Stimulated activated CD8-positive, alpha-beta memory T cell treated with anti-CD3 and anti-CD28 coated beads, Interleukin-4, amount 100 ng/mL, for 4 hours (primary cell): ENCODE measurements around the gene OR2T3.
"Not testable (repeated sequence)": the region's sequence is repeated elsewhere in the genome, so short reads cannot be mapped to it uniquely, and the experiment has no call there.

Experiments
- DNase-seq, 2 donors: peaks; one replicate each; pipeline ENCODE4 v3.0.0-alpha.2; 2020; ENCODE audit warnings: low read depth in 2 of 2, low spot score in 1 of 2

OR2T3 gene, protein sequence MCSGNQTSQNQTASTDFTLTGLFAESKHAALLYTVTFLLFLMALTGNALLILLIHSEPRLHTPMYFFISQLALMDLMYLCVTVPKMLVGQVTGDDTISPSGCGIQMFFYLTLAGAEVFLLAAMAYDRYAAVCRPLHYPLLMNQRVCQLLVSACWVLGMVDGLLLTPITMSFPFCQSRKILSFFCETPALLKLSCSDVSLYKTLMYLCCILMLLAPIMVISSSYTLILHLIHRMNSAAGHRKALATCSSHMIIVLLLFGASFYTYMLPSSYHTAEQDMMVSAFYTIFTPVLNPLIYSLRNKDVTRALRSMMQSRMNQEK

DNA sequence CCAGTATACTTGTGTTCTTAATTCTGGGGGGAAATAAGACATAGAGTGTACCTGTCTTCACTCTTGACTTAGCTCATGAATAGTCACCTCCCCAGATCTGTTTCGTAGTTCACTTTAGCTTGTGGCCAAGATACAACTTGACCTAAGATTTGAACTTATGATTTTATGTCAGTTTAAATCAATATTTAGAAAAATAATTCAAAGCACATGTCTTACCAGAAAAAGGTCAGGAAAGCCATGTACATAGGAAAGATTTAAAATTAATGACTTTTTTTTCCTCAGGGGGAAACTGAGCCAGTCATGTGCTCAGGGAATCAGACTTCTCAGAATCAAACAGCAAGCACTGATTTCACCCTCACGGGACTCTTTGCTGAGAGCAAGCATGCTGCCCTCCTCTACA, at the start of gene OR2T3:
TSS of gene OR2T3 (plus strand) at position 301 of the 400 bp plus-strand sequence. CDS start at position 301, 0 bp downstream.
- DNase-seq, result not testable (repeated sequence)

DNA sequence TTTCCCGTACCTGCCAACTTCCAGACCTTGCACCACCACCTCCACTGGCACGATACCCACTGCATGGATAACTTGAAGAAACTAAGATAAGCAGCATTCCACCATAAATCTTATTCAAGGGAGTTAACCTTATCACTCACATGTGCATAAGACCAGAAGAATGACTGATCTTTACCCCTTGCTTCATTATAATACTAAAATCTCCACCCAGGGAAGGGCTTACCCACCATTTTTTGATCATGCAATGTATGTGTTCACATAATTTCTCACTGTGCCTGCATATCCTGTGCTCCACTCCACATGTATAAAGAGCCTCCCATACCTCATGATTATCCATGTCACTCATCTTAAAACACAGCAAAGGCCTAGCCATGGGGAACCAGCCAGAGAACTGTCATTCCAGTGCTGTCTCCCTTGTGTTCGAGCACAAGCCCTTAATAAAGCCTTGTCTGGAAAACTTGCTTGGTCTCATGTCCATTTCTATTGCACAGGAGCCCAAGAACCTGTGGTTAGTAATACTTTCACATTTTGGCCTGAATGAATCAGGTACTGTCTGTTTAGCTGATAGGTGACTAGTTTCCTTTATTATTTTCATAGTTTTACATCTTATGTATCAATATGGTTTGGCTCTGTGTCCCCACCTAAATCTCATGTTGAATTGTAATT, 45.5 kb upstream of the OR2T3 start:
- DNase-seq, result not testable (repeated sequence)

DNA sequence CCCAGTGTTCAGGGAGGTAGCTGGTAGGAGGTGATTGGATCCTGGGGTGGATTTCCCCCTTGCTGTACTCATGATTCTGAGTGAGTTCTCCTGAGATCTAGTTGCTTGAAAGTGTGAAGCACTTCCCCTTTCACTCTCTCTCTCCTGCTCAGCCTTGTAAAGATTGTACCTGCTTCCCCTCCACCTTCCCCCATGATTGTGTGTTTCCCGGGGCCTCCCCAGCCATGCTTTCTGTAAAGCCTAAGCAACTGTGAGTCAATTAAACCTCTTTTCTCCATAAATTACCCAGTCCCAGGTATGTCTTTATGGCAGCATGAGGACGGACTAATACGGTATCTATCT, 45.0 kb upstream of the OR2T3 start:
- not testable (repeated sequence) for DNase-seq

DNA sequence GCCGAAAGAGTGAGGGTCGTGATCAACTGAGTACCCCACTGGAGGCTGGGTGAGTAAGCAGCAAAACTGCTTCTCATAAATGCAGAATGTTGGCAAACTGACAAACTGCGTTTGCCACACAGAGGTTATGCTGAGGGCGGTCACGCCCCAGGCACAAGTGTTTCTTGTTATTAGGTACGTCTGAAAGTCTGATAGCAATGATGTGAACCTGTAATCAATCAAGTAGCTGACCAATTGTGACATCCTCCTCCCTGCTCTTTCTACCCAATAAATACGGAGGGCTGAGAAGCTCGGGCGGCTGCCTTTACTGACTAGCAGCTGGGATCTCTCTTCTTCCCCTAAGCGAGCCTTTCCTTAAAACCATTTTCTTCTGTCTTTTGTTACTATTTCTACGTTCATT, 41.5 kb upstream of the OR2T3 start:
- DNase-seq, result not testable (repeated sequence)

DNA sequence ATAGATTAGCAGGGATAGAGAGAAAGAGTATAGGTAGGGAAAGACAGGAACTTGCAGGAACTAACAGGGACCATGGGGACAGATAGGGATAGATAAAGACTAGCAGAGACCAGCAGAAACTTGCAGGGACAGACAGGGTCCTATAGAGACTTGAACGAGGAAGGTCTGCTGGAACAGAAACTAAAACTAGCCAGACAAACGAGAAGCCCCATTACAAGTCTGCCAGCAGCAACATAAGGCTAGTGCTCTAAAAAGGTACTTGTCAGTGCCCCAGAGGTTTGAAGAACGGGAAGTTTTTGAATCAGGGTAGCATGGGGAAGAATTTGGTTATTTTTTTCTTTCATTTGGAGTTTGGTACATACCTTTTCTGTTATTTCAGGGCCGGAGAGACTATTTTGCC, 41.0 kb upstream of the OR2T3 start:
- DNase-seq, result not testable (repeated sequence)

DNA sequence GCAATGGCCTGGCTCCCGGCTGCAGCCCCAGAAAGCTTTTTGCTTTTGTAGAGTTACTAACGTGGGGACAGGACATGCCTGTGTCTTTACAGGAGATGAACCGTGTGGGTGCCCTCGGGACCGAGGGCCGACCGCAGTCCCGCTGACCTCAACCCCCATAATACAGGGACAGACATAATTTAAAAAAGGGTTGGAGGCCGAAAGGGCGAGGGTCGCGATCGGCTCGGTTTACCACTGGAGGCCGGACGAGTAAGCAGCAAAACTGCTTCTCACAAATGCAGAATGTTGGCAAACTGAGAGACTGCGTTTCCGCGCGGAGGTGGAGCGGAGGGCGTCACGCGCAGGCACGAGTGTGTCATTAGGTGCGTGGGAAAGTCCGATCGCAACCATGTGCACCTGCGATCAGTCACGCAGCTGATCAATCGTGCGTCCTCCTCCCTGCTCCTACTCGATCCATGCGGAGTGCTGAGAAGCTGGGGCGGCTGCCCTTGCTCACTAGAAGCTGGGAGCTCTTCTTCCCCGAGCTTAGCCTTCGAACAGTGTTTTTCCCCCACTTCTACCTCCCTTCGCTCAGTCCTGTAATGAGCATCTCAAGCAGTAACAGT, 39.2 kb upstream of the OR2T3 start:
- not testable (repeated sequence) for DNase-seq

DNA sequence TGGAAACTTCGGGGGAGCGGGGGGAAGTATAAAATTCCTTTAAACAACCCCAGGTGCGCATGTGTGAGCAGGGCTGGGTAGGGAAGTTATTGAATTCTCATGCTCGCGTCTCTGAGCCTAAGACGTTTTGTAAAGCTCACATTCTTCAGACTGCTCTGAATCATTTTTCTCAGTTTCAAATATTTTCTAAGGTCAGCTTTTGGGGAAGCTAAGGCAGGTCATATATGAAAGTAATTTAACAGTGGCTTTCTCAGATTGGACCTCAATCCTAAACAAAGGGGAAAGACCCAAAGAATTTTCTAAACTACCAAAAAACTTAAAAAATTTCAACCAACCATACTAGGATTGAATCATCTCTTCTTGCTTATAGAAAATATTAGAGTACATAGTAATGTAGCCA, 38.2 kb upstream of the OR2T3 start:
- DNase-seq, result not testable (repeated sequence)

DNA sequence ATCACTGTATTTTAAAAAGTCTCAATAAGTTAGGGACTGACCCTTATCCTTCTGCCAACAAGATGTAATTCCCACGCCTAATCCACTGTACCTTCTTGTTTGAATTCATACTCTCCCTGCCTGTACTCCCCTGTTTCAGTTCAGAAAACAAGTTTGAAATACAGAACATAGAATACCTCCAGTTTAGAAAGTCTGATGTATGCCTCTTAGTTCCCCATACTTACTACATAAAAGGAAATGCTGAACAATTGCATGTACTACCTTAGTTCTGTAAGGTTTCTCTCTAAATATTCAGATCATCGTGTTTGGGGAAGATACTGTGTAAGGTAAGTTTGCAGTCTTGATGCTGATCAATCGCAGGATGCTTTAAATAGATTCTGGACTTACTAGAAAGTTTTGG, 36.8 kb upstream of the OR2T3 start:
- DNase-seq, result not testable (repeated sequence)

DNA sequence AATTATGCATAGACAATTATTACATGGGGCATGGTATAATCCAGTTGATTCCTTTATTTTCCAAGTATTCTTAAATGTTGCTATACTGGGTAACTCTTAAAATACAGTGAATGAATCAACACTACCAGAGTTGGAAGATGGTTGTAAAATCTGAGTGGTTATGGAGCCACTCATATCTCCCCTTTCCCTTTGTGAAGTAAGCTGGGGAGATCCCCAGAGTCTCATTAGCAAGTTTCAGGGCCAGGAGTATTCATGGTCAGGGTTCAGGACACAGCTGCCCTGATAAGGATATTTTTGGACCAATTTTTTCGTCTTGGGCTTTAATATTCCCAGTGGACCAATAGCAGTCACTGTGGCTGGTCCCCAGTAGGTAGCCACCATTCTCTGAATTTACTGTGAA, 34.5 kb upstream of the OR2T3 start:
- DNase-seq, result not testable (repeated sequence)

DNA sequence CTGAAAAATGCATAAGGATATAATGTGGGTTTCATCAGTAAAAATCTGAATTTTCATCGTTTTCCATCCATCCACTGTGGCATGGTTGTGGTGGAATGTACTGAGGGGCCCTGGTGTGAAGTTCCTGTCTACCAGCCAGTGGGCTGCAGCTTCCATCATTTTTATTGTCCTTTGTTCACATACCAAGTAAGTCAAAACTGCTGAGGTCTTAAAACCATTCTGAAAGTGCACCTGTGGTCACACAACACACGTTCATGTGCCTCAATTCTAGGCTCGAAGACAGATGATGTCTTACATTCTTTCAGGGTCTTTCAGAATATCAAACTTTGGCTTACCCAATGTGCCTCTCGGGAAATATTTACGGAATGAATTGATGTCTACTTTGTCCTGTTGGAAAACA, 33.9 kb upstream of the OR2T3 start:
- not testable (repeated sequence) for DNase-seq

DNA sequence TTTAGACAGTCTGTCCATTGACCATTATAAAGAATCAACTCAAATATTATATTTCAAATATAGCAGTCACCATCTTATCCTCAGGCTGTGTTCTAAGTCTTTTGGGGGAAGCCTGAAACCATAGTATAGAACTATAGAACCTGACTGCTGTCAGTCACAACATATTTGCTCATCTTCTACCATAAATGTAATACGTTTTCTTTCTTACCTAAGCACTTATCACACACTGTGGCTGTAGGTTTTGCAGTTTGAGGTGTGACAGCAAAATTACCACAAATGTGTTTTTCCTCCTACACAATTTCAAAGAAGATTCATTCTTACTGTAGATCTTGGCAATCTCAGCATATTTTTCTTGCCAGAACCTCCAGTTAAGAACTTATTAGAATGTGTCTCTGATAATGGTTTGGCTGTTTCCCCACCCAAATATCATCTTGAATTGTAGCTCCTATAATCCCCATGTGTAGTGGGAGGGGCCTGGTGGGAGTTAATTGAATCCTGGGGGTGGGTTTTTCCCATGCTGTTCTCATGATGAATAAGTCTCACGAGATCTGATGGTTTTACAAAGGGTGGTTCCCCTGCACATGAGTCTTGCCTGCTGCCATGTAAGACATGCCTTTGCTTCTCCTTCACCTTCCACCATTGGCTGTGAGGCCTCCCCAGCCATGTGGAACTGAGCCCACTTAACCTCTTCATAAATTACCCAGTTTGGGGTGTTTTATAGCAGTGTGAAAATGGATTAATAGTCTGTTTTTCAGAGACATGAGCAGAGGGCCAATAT, 30.5 kb upstream of the OR2T3 start:
- DNase-seq, result not testable (repeated sequence)

DNA sequence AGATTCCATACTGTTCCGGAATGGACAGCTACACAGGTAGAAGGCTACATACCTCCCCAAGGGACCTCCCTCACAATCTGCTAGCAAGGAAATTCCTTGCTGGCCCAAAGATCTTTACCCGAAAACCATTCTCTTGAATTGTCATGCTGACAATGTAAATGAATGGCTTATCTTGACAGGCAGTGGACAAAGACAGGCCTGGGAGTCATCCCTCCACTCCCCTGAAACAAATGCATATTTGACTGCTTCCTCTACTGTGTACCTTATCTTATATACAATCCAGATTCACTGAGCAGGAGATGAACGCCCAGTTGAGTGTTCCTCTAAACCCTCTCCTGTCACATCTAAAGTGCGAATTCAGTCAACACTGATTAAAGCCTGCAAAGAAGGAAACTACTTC, 28.5 kb upstream of the OR2T3 start:
- not testable (repeated sequence) for DNase-seq

DNA sequence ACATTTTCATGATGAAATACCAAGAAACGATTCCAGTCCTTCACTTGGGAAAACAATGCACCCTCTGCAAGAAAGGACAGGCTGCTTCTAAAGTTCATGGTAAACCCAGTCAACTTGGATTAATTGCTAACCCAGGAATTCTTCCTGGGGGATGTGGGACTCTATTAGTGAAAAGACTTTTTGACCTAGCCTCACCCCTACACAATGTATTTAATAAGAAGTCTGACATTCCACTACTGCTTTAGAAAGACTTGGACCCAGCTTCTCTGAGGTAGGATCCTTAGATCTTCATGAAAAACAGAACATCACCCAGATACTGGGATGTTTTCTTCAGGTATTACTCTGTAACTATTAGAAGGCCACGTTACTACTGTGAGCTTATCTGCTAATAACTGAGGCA, 27.8 kb upstream of the OR2T3 start, which contains the start of gene OR2T2:
TSS of gene OR2T2 (plus strand) at position 239 of the 400 bp plus-strand sequence. CDS start 7,161 bp downstream, outside the sequence.
- DNase-seq, result not testable (repeated sequence)

DNA sequence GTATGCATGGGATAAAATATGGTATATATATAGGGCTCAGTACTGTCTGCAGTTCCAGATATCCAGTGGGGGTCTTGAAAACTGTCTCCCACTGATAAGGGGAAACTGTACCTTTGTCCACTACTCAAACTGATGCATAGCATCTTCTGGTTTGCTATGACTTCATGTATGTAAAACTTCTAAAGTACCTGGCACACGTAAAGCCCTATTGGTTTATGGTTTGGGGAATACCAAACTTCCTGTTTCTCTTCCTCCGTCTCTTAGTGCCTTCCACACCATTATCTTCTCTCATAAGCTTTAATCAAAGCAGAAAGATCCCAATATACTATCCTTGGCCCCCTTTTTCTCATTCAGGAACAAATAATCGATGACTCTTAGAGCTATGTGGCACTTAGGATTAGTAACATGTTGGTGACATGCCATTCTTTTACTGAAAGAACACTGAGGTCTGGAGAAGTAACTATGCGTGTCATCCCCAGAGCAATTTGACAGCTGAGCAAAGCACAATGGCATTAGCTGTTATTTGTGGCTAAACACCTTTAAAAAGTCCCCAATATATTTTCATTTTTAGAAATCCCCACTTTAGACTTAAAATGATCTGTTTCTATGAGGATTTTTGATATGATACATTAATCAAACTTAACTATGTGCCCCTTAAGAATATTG, 24.6 kb upstream of the OR2T3 start:
- not testable (repeated sequence) for DNase-seq

DNA sequence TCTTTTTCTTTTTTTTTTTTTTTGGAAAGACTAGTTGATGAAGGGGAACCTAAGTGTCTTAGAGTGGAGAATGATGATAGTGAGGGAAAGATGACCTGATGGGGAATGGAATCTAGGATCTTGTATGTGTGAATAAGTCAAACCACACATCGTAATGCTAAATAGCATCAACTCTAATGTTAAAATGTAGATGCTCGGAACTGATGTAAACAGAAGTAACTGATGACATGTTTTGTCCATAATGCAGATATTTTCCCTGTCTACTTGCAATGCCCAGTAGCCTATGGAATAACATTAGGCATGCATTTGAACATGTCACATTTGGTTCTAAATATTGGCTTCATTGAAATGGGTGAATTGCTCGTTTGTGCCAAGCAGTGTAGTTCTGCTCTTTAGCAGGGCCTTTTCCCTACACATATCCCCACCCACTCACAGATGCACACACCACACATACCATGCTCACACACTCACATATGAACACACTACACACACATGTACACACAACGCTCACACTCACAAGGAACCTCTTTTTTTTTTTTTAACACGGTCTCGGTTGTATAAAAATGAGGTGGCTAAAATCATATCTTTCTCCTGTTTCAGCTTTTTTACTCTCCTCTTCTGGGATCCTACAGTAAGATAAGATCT, 23.2 kb upstream of the OR2T3 start:
- not testable (repeated sequence) for DNase-seq

DNA sequence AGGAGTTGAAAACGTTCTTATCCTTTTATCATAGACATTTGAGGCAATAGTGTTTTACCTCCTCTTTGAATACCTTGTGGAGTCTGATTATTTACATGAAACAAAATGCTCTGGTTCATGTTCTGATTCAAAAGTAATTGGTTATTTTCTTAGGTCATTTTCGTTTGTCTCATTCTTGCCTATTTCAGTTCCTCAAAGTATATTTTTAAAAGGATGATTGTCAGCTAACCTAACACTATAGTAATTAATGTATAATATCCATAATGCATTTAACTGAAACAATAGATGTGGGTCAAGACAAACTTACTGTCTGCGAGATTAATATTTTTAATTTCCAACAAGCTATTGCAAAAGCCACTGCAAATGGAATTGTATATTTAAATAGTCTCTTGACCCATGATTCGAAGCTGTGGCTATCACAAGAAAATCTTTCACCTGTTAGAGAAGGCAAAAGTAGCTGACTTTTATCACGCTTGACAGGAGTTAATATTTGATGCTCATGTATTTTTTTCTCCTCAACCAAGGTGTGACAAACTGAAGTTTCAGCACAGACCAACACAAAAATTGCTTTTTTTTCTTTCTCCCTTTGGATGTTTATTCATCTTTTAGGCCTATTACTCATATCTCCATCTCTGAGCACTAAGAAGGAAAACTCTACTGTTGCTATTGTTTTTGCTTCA, 22.5 kb upstream of the OR2T3 start:
- not testable (repeated sequence) for DNase-seq

DNA sequence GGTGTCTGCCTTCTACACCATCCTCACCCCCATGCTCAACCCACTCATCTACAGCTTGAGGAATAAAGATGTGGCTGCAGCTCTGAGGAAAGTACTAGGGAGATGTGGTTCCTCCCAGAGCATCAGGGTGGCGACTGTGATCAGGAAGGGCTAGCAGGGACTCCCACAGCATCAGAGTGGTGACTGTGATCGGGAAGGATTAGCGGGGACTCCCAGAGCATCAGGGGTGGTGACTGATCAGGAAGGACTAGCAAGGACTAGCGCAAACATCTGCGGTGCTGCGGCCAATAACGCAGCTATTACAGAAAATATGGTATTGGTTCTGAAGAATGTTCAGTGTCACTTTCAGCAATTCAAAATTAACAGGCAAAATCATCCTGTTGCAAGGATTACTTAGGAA, 19.5 kb upstream of the OR2T3 start:
- DNase-seq, result not testable (repeated sequence)

DNA sequence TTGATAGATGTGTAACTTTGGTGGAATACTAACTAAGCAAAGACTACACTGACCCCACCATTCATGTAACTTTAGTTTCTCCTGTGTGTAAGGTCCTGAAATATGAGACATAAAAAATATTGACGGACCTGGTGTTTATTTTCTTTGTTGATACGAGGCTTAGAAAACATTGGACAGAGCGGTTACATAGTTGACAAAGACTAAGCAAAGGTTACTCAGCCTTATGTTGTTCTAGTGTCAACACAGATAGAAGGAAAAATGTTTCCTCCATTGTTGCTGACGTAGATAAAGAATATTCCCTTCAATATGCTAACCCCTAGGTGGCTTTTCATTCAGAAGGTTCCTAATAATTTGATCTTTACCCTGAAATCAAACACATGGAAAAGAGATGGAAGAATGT, 18.1 kb upstream of the OR2T3 start:
- DNase-seq, result not testable (repeated sequence)

DNA sequence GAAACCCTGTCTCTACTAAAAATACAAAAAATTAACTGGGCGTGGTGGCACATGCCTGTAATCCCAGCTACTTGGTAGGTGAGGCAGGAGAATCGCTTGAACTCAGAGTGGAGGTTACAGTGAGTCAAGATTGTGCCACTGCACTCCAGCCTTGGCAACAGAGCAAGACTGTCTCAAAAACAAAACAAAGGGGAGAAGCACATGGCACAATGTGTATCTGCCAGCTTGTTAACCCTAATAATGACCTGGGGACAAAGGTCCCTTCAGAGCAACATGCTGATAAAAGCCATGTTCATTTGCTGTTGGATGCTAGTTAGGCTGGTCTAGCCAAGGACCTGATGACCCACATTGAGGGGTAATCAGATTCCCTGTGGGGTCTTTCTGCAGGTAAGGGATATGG, 16.5 kb upstream of the OR2T3 start:
- not testable (repeated sequence) for DNase-seq

DNA sequence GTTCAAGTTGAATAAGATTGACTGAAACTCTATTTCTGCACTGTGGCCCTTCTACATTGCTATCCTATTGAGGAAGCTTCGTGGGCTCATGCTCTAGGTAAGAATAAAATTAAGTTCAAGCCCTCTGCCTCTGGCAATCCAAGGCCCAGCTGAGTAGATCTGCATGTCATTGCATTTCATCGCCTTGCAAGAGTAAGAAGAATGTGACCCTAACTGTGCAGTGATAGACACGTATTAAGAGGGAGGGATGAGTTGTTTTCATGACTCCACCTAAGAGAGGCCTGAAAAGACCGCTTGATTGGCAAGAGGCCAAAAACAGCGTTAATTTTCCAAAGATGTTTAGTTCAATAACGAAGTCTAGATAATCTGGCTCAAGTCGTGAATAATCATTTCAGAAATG, 14.0 kb upstream of the OR2T3 start:
- not testable (repeated sequence) for DNase-seq
